HuH-7 (cell line): ENCODE results near the gene CTSD.
"Not testable (repeated sequence)": the region's sequence is repeated elsewhere in the genome, so short reads cannot be mapped to it uniquely, and the experiment has no call there.

Experiments used
- DNase-seq: peaks from one replicate; pipeline ENCODE4 v3.0.0; 2011; ENCODE audit warnings: low spot score

Gene CTSD

DNA sequence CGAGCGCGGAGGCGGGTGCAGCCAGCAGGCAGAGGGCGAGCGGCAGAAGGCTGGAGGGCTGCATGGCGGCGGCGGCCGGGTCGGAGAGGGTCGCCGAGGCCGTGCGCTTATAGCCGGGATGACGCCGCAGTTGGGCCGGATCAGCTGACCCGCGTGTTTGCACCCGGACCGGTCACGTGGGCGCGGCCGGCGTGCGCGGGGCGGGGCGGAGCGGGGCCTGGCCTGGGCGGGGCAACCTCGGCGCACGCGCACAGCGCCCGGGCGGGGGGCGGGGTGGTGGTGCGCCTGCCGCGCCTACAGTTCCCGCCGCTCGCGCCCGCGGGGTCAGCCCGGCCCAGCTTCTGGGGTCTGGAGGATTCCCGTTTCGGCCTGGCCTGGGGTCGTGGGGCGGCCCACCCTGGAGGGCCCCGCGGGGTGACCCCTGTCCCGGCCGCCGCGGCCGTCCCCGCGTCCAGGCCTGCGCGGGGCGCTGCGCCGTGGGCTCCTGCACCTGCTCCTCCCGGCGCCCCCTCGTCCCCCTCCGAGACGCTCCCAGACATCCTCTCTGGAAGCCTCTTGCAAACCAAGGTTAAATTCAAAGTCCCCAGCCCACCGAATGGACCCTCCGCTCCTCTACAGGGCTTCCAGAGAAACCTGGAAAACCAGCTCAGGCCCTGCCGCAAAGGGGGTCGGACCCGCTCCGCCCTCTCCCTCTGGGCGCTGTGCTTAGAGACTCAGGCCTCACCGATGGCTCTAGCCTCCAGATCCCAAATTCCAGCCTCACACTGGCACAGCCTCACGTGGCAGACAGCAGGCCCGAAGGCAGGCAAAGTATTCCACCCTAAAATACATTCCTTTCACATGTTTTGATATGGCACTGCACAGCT, at the start of gene CTSD:
Gene CTSD, minus strand, starts transcription at position 132 of the 866 bp plus-strand sequence. Its CDS starts 68 bp downstream, at position 64.
- peak; percentile 99 for DNase-seq

DNA sequence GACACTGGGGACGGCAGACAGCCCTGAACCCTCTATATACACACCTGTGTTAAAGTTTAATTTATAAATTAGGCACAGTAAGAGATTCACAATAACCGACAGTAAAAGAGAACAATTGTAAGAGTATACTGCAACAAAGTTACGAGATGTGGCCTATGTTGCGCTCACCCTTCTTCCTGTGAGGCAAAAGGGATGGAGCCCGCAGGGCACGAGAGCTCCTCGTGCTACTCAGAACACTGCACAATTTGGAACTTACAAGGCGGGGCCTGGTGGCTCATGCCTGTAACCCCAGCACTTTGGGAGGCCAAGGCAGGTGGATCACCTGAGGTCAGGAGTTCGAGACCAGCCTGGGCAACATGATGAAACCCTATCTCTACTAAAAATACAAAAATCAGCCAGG, 49.6 kb upstream of the CTSD start:
- DNase-seq: not testable (repeated sequence)

DNA sequence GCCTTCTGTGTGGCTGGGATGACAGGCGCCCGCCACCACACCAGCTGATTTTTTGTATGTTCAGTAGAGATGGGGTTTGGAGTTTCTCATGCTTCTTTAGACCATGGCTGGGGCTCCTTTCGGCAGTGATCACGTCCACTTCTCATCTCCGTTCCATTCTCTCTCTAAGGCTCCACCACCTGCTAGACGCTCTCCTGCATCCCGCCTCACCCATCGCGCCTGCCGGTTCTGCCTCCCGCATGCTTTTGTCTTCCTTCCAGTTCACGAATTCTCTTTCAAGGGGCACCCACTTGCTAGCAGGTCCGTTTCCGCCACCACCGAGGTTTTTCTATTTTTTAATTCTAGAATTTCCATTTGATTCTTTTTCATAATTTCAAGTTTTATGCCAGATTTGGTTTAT, 49.1 kb upstream of the CTSD start:
- no peak for DNase-seq

DNA sequence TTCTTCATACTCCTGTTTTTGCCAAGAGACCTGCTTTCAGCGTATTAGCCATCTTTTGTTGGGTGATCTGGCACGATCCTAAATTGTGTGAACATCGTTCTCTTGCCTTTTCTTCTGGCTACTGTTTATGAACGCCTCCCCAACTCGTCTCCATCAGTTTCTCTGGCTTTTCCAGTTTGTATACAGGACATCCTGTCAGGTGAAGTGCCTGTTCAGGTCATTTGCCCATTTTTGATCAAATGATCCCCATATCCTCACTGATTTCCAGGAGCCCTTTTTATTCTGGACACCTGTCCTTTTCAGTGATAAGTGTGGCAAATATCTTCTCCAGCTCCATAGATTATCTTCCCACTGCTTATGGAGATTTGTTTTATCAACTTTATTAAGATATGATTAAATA, 48.5 kb upstream of the CTSD start:
- DNase-seq: no peak

DNA sequence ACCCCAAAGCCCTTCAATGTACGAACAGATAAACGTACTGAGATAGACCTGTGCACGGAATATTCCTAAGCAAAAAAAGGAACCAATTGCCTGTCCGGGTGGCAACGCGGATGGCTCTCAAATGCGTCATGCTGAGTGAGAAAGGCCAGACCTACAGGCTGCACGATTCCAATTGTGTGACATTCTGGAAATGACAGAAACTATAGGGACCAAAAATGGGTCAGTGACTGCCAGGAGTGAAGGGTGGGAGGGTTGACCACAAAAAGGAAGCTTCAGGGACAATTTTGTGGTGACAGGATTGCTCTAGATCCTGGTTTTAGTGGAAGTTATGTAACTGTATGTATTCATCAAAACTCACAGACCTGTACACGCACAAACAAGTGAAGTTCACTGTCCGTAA, 47.0 kb upstream of the CTSD start:
- DNase-seq: no peak

DNA sequence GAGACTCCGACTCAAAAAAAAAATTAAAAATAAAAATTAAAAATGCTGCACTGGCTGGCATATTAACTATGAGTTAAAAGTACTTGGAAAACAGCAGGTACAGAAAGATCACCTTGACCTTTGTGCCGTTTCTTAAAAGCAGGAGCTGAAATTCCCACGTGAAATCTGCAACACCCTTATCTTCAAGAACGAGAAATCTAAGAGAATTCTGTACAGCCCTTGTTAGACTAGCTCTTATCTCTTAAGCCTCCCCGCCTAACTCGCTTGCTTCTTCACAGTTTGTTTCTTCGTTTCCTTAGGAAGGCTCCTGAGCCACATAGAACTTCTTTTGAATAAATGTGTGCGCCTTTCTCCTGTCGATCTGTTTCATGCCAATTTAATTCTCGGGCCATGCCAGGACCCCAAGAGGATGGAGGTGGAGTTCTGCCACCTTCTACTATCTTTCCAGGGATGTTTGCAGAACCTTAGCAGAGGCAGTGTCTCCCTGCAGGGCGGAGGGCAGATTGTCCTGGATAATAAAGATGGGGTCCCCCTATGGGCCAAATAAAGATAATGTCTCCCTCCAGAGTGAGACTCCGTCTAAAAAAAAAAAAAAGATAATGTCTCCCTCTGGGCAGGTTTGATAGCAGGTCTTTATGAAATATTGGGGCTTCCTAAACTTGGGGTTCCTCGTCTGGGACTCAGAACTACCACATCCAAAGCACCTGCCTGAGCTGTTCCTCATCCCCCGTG, 43.7 kb upstream of the CTSD start:
- no peak for DNase-seq

DNA sequence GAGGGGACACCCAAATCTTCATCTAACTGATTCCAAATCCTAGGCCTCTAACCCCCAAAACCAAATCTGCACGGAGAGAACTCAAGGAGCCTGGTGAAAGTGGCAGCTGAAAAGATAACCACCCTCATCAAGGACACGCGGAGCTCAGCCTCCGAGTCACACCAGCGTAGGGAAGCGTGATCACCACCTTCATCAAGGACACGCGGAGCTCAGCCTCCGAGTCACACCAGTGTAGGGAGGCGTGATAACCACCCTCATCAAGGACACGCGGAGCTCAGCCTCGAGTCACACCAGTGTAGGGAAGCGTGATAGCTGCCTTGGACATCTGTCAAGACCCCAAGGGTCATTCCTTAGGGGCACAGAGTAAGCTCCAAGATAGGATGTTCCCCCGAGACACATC, 41.8 kb upstream of the CTSD start:
- DNase-seq: no peak

DNA sequence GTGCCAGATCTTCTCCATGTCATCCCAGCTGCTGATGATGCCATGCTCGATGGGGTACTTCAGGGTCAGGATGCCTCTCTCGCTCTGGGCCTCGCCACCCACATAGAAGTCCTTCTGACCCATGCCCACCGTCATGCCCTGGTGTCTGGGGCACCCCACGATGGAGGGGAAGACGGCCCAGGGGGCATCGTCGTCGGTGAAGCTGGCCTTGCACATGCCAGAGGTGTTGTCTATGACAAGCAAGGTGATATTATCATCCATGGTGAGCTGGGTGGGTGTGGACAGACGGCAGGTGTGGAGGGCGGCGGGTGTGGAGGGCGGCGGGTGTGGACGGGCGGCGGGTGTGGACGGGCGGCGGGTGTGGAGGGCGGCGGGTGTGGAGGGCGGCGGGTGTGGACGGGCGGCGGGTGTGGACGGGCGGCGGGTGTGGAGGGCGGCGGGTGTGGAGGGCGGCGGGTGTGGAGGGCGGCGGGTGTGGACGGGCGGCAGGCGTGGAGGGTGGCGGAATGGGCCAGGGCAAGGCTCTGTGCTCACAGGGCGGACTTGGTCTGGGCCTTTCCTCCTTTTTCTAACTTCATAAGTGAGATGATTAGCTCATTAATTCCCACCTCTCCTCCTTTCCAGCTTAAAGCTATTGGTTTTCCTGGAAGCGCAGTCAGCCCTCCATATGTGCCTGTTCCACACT, 40.2 kb upstream of the CTSD start:
- DNase-seq: not testable (repeated sequence)

DNA sequence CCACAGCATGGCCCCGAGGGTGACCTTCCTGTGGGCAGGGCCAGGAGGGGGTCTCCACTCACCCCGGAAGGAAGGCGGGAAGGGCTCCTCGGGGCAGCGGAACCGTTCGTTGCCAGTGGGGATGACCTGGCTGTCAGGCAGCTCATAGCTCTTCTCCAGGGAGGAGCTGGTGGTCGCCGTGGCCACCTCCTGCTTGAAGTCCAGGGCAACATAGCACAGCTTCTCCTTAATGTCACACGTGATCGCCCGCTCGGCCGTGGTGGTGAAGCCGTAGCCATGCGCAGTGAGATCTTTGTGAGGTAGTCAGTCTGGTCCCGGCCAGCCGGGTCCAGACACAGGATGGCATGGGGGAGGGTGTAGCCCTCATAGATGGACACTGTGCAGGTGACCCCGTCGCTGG, 39.5 kb upstream of the CTSD start:
- no peak for DNase-seq

DNA sequence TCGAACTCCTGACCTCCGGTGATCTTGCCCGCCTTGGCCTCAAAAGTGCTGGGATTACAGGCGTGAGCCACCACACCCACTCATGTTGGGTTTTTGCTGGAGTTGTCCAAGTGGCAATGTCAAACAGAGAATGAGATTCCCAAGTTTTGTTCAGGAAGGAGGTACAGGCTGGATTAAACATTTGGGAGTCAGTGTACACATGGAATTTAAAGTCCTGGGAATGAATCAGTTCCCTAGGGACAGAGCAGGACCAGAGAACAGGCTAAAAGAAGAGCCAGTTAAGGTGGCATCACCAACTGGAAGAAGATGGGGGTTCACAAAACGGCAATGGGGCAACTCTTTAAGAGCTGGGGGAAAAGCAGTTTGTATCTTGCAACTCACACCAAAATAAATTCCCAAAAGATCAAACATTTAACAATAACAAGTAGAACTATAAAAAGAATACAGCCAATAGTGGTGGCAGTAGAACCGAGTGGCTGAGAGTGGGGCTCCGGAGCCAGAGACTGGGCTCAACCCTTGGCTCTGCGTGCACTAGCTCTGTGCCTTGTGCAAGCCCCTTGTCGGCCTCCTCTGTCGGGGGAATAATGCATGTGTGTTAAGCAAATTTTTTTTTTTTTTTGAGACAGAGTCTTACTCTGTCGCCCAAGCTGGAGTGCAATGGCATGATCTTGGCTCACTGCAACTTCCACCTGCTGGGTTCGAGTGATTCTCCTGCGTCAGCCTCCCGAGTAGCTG, 33.8 kb upstream of the CTSD start:
- no peak for DNase-seq

DNA sequence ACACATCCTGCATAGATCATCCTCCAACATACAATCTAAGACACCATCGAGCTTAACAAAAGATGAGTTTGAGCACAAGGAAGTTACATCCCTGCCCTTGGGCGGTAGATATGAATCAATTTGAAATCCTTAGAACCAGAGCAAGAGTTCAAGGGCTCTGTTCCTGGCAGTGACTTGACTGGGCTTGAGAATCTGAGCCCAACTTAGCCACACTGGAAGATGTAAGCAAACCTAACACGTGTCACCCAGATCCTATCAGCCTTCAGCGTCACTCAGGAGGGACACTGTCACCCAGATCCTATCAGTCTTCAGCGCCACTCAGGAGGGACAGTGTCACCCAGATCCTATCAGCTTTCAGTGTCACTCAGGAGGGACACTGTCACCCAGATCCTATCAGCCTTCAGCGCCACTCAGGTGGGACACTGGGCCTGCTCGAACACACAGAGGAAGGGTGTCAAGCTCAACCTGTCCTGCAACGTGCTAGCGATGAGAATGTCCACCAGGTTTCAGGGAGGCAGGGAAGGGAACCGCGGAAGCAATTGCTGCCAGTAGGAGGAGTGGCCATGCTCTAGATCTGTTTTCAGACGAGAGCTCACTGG, 32.8 kb upstream of the CTSD start:
- no peak for DNase-seq

DNA sequence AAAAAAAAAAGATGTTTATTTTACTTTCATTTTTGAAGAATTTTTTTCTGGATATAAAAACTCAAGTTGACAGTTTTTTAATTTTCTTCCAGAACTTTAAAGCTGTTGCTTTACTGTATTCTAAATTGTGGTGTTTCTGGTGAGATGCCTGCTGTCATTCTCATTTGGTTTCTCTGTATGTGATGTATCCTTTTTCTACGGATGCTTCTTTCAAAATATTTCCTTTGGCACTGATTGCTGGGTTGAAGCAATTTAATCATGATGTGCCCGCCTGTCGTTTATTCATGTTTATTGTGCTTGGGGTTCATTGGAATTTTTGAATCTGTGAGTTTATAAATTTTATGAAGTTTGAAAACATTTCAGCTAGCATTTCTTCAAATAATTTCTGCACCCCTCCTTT, 29.4 kb upstream of the CTSD start:
- no peak for DNase-seq

DNA sequence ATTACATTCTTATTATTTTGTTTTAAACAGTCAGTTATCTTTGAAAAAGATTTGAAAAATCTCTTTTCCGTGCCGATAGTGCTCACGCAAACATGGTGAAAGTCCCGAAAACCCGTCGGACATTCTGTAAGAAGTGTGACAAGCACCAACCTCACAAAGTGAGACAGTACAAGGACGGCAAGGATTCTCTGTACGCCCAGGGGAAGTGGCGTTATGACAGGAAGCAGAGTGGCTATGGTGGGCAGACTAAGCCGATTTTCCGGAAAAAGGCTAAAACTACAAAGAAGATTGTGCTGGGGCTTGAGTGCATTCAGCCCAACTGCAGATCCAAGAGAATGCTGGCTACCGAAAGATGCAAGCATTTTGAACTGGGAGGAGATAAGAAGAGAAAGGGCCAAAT, 28.7 kb upstream of the CTSD start:
- DNase-seq: no peak

DNA sequence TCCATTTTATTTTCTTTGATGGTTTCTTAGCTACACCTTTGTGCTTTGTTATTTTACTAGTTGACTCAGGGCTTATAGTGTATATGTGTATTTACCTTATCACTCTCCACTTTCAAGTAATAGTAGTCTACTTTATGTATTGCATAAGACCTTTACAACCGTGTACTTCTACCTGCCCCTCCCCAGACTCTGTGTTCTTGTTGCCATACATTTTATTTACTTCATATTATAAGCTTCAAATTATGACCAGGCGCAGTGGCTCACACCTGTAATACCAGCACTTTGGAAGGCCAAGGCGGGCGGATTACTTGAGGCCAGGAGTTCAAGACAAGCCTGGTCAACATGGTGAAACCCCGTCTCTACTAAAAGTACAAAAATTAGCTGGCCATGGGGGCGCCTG, 28.2 kb upstream of the CTSD start:
- no peak for DNase-seq

DNA sequence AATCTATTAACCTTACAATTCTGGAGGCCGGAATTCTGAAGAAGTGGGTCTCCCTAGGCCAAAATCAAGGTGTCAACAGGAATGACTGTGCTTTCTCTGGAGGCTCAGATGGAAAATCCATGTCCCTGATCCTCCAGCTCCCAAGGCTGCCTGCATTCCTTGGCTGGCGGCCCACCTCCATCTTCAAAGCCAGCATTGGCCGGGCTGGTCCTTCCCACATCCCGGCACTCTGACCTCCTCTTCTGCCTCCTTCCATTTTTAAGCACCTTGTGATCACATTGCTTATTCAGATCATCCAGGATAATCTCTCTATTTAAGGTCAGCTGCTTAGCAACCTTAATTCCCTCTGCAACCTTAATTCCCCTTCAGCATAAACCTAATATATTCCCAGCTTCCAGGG, 22.7 kb upstream of the CTSD start:
- DNase-seq: no peak

DNA sequence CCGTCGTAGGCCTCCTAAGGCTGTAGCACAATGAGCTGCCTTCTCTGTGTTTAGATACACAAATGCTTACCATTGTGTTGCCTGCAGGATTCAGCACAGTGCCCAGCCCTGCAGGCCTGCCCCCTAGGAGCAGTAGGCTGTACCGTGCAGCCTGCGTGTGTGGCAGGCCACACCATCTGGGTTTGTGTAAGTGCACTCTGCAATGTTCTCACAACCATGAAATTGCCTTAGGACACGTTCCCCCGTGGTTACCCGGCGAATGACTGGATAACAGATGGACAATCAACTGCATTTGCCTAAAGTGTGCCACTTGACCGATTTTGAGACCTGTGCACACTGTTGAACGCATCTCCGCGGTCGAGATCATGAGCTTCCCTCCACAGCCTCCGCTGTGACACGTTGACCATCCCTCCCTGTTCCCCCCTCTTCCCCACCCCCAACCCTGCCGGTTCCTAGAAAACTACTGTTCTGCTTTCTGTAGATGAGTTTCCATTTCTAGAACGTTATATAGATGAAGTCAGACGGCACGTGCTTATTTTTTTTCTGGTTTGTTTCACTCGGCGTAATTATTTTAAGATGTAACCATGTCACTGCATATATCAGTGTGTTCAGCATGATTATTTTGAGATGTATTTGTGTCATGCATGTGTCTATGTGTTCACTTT, 22.2 kb upstream of the CTSD start:
- no peak for DNase-seq

DNA sequence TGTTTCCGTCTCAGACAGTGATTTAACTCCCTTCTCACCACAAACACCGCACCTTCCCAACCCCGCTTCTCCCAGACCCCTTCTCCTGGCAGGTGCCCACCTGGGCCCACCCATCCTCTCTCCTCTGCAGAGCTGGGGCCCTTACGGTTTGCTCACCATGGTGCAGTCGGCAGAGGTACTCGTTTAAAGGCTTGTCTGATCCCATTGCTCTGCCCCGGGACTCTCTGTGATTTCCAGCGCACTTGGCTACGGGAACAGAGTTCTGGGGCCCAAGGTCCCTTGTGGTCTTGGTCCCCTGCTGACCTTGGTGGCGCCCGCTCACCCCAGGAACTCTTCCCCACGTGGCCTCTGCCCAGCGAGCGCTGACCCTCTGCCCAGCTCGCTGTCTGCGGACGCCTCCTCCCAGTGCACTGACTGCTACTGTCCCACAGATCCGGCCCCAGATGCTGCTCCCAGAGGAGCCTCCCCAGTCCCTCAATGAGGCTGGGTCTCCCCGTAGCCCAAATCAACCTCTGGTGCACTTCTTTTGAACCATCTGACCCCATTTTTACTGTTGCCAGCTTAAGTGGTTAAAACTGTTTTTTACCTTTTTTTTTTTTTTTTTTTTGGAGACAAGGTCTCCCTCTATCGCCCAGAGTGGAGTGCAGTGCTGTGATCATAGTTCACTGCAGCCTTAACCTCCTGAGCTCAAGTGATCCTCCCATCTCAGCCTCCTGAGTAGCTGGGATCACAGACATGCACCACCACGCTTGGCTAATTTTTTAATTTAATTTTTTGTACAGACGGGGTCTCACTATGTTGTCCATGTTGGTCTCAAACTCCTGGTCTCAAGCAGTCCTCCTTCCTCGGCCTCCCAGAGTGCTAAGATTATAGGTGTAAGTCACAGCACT, 21.3 kb upstream of the CTSD start:
- no peak for DNase-seq

DNA sequence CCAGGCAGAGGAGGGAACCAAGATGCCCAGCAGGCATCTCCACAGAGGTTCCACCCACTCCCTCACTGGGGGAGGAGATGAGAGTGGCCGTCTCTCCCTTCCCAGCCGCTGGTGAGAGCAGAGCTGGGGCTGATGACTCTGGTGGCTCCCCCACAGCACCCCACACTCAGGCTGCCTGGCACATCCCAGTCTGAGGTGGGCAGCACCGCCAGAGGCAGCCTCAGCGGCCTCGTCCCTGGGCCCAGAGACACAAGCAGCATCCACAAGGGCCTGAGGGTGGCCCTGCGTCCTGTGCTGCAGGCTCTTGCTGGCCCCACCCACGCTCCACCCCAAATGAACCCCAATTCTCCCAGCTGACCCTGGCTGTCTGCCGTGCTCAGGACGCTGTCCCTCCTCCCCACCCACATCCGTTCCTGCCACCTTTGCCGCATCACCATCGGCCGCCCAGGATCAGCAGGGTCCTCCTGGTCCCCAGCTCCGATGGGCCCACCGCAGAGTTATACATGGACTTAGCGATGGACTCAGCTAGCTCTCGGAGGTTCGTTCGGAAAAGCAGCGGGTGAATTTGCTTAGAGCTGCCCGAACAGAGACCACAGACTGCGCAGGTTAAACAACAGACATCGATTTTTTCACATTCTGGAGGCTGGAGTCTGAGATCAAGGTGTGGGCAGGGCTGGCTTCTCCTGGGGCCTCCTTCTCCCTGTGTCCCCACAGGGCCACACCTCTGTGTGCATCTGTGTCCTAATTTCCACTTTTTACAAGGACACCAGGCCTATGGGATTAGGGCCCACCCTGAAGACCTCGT, 20.2 kb upstream of the CTSD start:
- no peak for DNase-seq
